Gastrocnemius medialis (tissue), 4 donors: Measurements from ENCODE around the gene DOCK4. TPM values are rescaled to one million over a fixed set of nuclear protein-coding genes. Genes with fewer than 3 reads are reported as not detected.

Experiments
- ATAC-seq, 2 donors: fragments of 150-250 bp; one replicate each; pipeline ENCODE4 v1.9.1; 2016
- DNase-seq, 2 donors: peaks; one replicate each; pipeline ENCODE4 v3.0.0-alpha.2; 2019
- H3K27ac ChIP-seq, 4 donors: fragments of 200-600 bp; sonication (generic); 1 replicate in 1 of 4; 2 replicates in 3 of 4; pipeline ENCODE4 v1.5.1; 2016 to 2018; ENCODE audit warnings: mild to moderate bottlenecking in 2 of 4, moderate library complexity in 1 of 4
- H3K27me3 ChIP-seq, 3 donors: fragments of 200-600 bp; sonication (generic) in 2 of 3; 1 replicate in 1 of 3; 2 replicates in 2 of 3; pipeline versions ENCODE4 v1.5.1 to v1.6.0; 2016 to 2019; ENCODE audit warnings: mild to moderate bottlenecking in 1 of 3, moderate library complexity in 1 of 3
- H3K36me3 ChIP-seq, 2 donors: fragments of 200-600 bp; sonication (generic) in 1 of 2; one replicate each; pipeline ENCODE4 v1.5.1; 2017 to 2018
- H3K4me1 ChIP-seq, 2 donors: fragments of 200-600 bp; sonication (generic) in 1 of 2; one replicate each; pipeline ENCODE4 v1.5.1; 2016 to 2017; ENCODE audit warnings: mild to moderate bottlenecking in 2 of 2
- H3K4me3 ChIP-seq, 4 donors: fragments of 200-600 bp; sonication (generic) in 3 of 4; 1 replicate in 1 of 4; 2 replicates in 3 of 4; pipeline ENCODE4 v1.5.1; 2016 to 2019; ENCODE audit warnings: mild to moderate bottlenecking in 2 of 4
- H3K9me3 ChIP-seq, 3 donors: fragments of 200-600 bp; sonication (generic) in 2 of 3; 1 replicate in 1 of 3; 2 replicates in 2 of 3; pipeline ENCODE4 v1.5.1; 2016 to 2019
- CTCF ChIP-seq, 5 experiments: fragments of 450-650 bp in 3 of 5; fragments of 200-600 bp in 2 of 5; sonication (generic) in 2 of 5; IDR thresholded peaks in 4 of 5; conservative IDR thresholded peaks in 1 of 5; 1 replicate in 4 of 5; 2 replicates in 1 of 5; pipeline ENCODE4 v1.5.1; 2016 to 2019; ENCODE audit warnings: antibody characterized with exemption in 5 of 5, mild to moderate bottlenecking in 3 of 5, moderate library complexity in 3 of 5
- POLR2A ChIP-seq, 2 donors: fragments of 450-650 bp; IDR thresholded peaks; one replicate each; pipeline ENCODE4 v1.6.1; 2017; ENCODE audit warnings: antibody characterized with exemption in 2 of 2, mild to moderate bottlenecking in 2 of 2, moderate library complexity in 2 of 2
- in situ Hi-C, 4 donors: fragments of 200-750 bp; cut with MboI; loops; one replicate each; pipeline versions ENCODE4 v1.15.0 to v1.8.0; 2017; ENCODE audit warnings: low sequenced_read_pairs in 4 of 4
- intact Hi-C: fragments of 100-400 bp; cut with DNase I; formaldehyde crosslinking; loops from one replicate; pipeline ENCODE4 v1.15.1; 2023; ENCODE audit warnings: low total_unique reads
- total RNA-seq, 4 donors: library from RNA; depleted of rRNA; stranded (reverse); fragments of >200 nt; gene quantifications; one replicate each; pipeline versions ENCODE4 v1.1.0 to v1.2.3, GENCODE V29; 2016

The DOCK4 gene
- total RNA-seq, 4 donors from 2014 or later: 8.7 to 12.0 (median 10.2) TPM

GRCh38 chr7:112115880-112116279 lies 90.3 kb downstream of the DOCK4 start:
- in situ Hi-C loops (no loop called here), intact Hi-C loops (no loop called here)
- no peaks in the 10 kb centered on the region for H3K9me3 ChIP-seq
- H3K27ac ChIP-seq: no peak overlapping the region
- H3K4me1 ChIP-seq: peaks cover 12 to 20% of the 10 kb centered on the region in 2 donors
- ATAC-seq: no peak
- no peaks in the 10 kb centered on the region for H3K27me3 ChIP-seq
- no peak for TF ChIP-seq POLR2A (IDR thresholded peaks at IDR 0.05)
- no peak for TF ChIP-seq CTCF (IDR thresholded peaks at IDR 0.05 in 4 of 5, conservative IDR thresholded peaks at IDR 0.05 in 1 of 5)
- H3K4me3 ChIP-seq: no peak overlapping the region
- no peaks in the 10 kb centered on the region for H3K36me3 ChIP-seq
- DNase-seq: no peak

GRCh38 chr7:112113913-112114575 lies 92.2 kb downstream of the DOCK4 start:
- Histone ChIP-seq H3K9me3 (no peaks in the 10 kb centered on the region), H3K27me3 (no peaks in the 10 kb centered on the region), H3K4me3 (no peak overlapping the region), H3K27ac (no peak overlapping the region), H3K4me1 (peaks cover 22 to 24% of the 10 kb centered on the region in 2 donors), H3K36me3 (no peaks in the 10 kb centered on the region)
- DNase-seq (no peak), ATAC-seq (no peak)
- intact Hi-C loops (no loop called here), in situ Hi-C loops (no loop called here)
- TF ChIP-seq CTCF (IDR thresholded peaks at IDR 0.05 in 4 of 5, conservative IDR thresholded peaks at IDR 0.05 in 1 of 5) (no peak), POLR2A (IDR thresholded peaks at IDR 0.05) (no peak)

- peaks cover 23 to 31% of the 10 kb centered on the region in 2 donors for H3K4me1 ChIP-seq
- in situ Hi-C loops (no loop called here), intact Hi-C loops (no loop called here)
- DNase-seq (no peak), ATAC-seq (peak; percentile 67 to 68)
- H3K9me3 ChIP-seq: no peaks in the 10 kb centered on the region
- no peak for TF ChIP-seq POLR2A (IDR thresholded peaks at IDR 0.05)
- TF ChIP-seq CTCF (IDR thresholded peaks at IDR 0.05 in 4 of 5, conservative IDR thresholded peaks at IDR 0.05 in 1 of 5): no peak
- H3K27me3 ChIP-seq: no peaks in the 10 kb centered on the region
- no peaks in the 10 kb centered on the region for H3K36me3 ChIP-seq
- H3K27ac ChIP-seq: peak overlapping the region; percentile 9 to 59 (median 27)
- H3K4me3 ChIP-seq: no peak overlapping the region
These were observed 93.4 kb downstream of the DOCK4 start for GRCh38 chr7:112112822-112113255.

GRCh38 chr7:112110651-112111050 lies 95.5 kb downstream of the DOCK4 start:
- no peaks in the 10 kb centered on the region for H3K27me3 ChIP-seq
- no peaks in the 10 kb centered on the region for H3K36me3 ChIP-seq
- DNase-seq (no peak), ATAC-seq (no peak)
- peaks cover 41 to 43% of the 10 kb centered on the region in 2 donors for H3K4me1 ChIP-seq
- no peak for TF ChIP-seq CTCF (IDR thresholded peaks at IDR 0.05 in 4 of 5, conservative IDR thresholded peaks at IDR 0.05 in 1 of 5)
- TF ChIP-seq POLR2A (IDR thresholded peaks at IDR 0.05): no peak
- no peak overlapping the region for H3K4me3 ChIP-seq
- no peak overlapping the region for H3K27ac ChIP-seq
- intact Hi-C loops (no loop called here), in situ Hi-C loops (no loop called here)
- H3K9me3 ChIP-seq: no peaks in the 10 kb centered on the region

- Histone ChIP-seq H3K9me3 (no peaks in the 10 kb centered on the region), H3K27ac (no peak overlapping the region), H3K36me3 (no peaks in the 10 kb centered on the region), H3K27me3 (no peaks in the 10 kb centered on the region), H3K4me1 (peaks cover 43 to 44% of the 10 kb centered on the region in 2 donors), H3K4me3 (no peak overlapping the region)
- DNase-seq: no peak
- no peak for ATAC-seq
- intact Hi-C loops (no loop called here), in situ Hi-C loops (no loop called here)
- TF ChIP-seq CTCF (IDR thresholded peaks at IDR 0.05 in 4 of 5, conservative IDR thresholded peaks at IDR 0.05 in 1 of 5): no peak
- no peak for TF ChIP-seq POLR2A (IDR thresholded peaks at IDR 0.05)
These were observed 96.0 kb downstream of the DOCK4 start for GRCh38 chr7:112110175-112110574.
